ENCODE data around the gene PRR5L. TPM values are rescaled to one million over a fixed set of nuclear protein-coding genes. Genes with fewer than 3 reads are reported as not detected.

The PRR5L gene
- total and polyA plus RNA-seq, 9 of the 15 experiments (the other 6 are each of a cell fraction or from before 2014, with no cell fraction given) = 0.11 to 0.60 (median 0.36) TPM; not detected in 2

DNA sequence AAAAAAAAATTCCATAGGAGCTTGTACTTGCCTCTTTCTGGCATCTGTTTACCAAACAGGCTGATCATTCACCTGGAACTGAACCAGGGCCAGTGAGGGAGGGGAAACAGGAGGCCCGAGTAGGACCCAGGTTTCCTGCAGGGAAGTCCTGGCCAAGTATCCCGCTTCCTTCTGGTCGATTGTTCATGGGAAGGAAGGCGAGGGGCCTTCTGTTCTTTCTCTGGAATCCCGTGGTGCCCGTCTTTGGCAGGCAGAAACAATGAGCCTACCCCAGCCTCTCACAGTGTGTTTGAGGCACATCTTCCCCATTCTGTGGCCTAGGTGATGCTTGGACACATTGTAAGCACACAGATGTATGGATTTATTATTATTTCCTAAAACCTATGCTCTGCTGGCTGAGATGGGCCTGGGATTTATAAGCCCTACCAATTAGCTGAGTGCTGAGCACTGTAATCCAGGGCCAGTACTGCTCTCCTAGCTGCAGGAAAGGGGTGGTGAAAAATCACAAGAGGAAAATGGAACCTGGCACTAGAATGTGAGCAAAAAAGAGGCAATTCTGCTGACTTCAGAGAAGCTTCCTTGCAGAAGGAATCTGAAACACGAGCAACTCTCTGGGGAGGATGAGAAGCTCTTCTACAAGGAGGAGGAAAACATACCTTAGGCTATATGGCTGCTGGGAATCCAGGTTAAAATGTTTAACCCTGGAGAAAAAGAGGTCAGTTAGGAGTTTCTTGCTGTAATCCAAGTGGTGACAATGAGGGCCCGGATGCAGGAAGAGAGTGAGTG is 53.5 kb downstream of the PRR5L start:
- Histone ChIP-seq H2AFZ (ENCODE audit: low read depth, low read length) (no peak overlapping the region), H3K27me3 (ENCODE audit: control insufficient read depth in 2 of 2, insufficient read depth in 2 of 2, low read length in 2 of 2) (peaks cover 9 to 23% of the 10 kb centered on the region in 2 experiments; a peak in 4 of 5 replicates), H3K79me2 (ENCODE audit: control insufficient read depth, insufficient read depth, low read length) (no peaks in the 10 kb centered on the region), H3K27ac (ENCODE audit: extremely low read depth, low read depth, low read length) (no peak overlapping the region), H3K4me3 (no peak overlapping the region), H3K36me3 (ENCODE audit: control insufficient read depth, insufficient read depth, low read length) (no peaks in the 10 kb centered on the region), H3K9ac (ENCODE audit: insufficient read depth in 1 of 2, low read depth in 2 of 2, low read length in 2 of 2) (no peak overlapping the region), H3K4me1 (replicated peaks in 1 of 2; ENCODE audit: control insufficient read depth in 2 of 2, insufficient read depth in 2 of 2, low read length in 2 of 2) (no peaks in the 10 kb centered on the region), H4K20me1 (replicated peaks; ENCODE audit: control insufficient read depth, insufficient read depth, low read length) (no peaks in the 10 kb centered on the region), H3K4me2 (ENCODE audit: insufficient read depth, low read length) (no peak overlapping the region), H3K9me1 (ENCODE audit: control insufficient read depth, insufficient read depth, low read length) (no peaks in the 10 kb centered on the region), H3K9me3 (replicated peaks; ENCODE audit: control insufficient read depth, insufficient read depth, low read depth, low read length) (no peaks in the 10 kb centered on the region)
- 5% methylated on average over 6 of the region's 8 CpGs for WGBS (ENCODE audit: insufficient coverage, low coverage, missing lambda C conversion rate)
- TF ChIP-seq, protein P1, sequence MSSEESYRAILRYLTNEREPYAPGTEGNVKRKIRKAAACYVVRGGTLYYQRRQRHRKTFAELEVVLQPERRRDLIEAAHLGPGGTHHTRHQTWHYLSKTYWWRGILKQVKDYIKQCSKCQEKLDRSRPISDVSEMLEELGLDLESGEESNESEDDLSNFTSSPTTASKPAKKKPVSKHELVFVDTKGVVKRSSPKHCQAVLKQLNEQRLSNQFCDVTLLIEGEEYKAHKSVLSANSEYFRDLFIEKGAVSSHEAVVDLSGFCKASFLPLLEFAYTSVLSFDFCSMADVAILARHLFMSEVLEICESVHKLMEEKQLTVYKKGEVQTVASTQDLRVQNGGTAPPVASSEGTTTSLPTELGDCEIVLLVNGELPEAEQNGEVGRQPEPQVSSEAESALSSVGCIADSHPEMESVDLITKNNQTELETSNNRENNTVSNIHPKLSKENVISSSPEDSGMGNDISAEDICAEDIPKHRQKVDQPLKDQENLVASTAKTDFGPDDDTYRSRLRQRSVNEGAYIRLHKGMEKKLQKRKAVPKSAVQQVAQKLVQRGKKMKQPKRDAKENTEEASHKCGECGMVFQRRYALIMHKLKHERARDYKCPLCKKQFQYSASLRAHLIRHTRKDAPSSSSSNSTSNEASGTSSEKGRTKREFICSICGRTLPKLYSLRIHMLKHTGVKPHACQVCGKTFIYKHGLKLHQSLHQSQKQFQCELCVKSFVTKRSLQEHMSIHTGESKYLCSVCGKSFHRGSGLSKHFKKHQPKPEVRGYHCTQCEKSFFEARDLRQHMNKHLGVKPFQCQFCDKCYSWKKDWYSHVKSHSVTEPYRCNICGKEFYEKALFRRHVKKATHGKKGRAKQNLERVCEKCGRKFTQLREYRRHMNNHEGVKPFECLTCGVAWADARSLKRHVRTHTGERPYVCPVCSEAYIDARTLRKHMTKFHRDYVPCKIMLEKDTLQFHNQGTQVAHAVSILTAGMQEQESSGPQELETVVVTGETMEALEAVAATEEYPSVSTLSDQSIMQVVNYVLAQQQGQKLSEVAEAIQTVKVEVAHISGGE (CRISPR knock-in tag; IDR thresholded peaks at IDR 0.05) = no peak
- TF ChIP-seq ETV1 (tag; conservative IDR thresholded peaks at IDR 0.05; ENCODE audit: low read depth) = no peak
- TF ChIP-seq ZSCAN32 (CRISPR knock-in tag; IDR thresholded peaks at IDR 0.05) = no peak
- TF ChIP-seq ZC3H4 (CRISPR knock-in tag; IDR thresholded peaks at IDR 0.05; ENCODE audit: borderline replicate concordance) = no peak
- TF ChIP-seq STAG1 (CRISPR knock-in tag; IDR thresholded peaks at IDR 0.05; ENCODE audit: borderline replicate concordance) = no peak
- TF ChIP-seq SOX6 (IDR thresholded peaks at IDR 0.05) = no peak
- TF ChIP-seq KDM1A (IDR thresholded peaks at IDR 0.05) = no peak
- no peak for TF ChIP-seq XRCC5 (IDR thresholded peaks at IDR 0.05; ENCODE audit: low read depth, low read length)
- TF ChIP-seq FOS (IDR thresholded peaks at IDR 0.05; ENCODE audit: extremely low read depth, insufficient read length) = no peak
- TF ChIP-seq EP400 (IDR thresholded peaks at IDR 0.05) = no peak
- TF ChIP-seq ELF1 (tag; IDR thresholded peaks at IDR 0.05) = no peak
- TF ChIP-seq ZNF232 (CRISPR knock-in tag; IDR thresholded peaks at IDR 0.05) = no peak
- TF ChIP-seq TCF15 (CRISPR knock-in tag; IDR thresholded peaks at IDR 0.05) = no peak
- FAIRE-seq (no peak), ATAC-seq (no peak; the same call in 1 of the 3 replicates), DNase-seq (ENCODE audit: extremely low read depth in 1 of 4, low spot score in 3 of 4) (no peak)
- CTCF ChIA-PET (ENCODE audit: low intra/inter-chr PET ratio) = no interaction called here
- POLR2A ChIA-PET = interaction anchor here (0.5 kb wide), 1 partner anchor 35 kb away, joined by 4 read pairs; no protein-coding TSS in a partner anchor
- no TSS peak for BruUV-seq (replicated peaks)
- in situ Hi-C loops (cut with MboI) (no loop called here), intact Hi-C loops (cut with micrococcal nuclease) (no loop called here)

Measured in K562 (cell line).